Thyroid gland (tissue), 4 donors: ENCODE results near the gene QSOX2.

Source experiments
- POLR2A ChIP-seq, 2 donors: fragments of 450-650 bp; IDR thresholded peaks; one replicate each; pipeline ENCODE4 v1.6.1; 2017; ENCODE audit warnings: antibody characterized with exemption in 2 of 2, mild to moderate bottlenecking in 2 of 2, moderate library complexity in 1 of 2
- TF ChIP-seq, protein P1 (sequence below), 6 experiments: fragments of 200-600 bp in 3 of 6; fragments of 450-650 bp in 3 of 6; sonication (generic) in 3 of 6; IDR thresholded peaks; one replicate each; pipeline ENCODE4 v1.5.1; 2016 to 2019; ENCODE audit warnings: antibody characterized with exemption in 6 of 6, mild to moderate bottlenecking in 2 of 6, inconsistent platforms in 1 of 6, moderate library complexity in 1 of 6

- no peak for TF ChIP-seq POLR2A (IDR thresholded peaks at IDR 0.05)
- TF ChIP-seq, protein P1, sequence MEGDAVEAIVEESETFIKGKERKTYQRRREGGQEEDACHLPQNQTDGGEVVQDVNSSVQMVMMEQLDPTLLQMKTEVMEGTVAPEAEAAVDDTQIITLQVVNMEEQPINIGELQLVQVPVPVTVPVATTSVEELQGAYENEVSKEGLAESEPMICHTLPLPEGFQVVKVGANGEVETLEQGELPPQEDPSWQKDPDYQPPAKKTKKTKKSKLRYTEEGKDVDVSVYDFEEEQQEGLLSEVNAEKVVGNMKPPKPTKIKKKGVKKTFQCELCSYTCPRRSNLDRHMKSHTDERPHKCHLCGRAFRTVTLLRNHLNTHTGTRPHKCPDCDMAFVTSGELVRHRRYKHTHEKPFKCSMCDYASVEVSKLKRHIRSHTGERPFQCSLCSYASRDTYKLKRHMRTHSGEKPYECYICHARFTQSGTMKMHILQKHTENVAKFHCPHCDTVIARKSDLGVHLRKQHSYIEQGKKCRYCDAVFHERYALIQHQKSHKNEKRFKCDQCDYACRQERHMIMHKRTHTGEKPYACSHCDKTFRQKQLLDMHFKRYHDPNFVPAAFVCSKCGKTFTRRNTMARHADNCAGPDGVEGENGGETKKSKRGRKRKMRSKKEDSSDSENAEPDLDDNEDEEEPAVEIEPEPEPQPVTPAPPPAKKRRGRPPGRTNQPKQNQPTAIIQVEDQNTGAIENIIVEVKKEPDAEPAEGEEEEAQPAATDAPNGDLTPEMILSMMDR (IDR thresholded peaks at IDR 0.05): no peak
These were observed 5.9 kb upstream of the QSOX2 start for GRCh38 chr9:136251264-136252115.
